Epithelial cell of proximal tubule (primary cell): Measurements from ENCODE around the gene TMEM121B. TPM values are rescaled to one million over a fixed set of nuclear protein-coding genes. Genes with fewer than 3 reads are reported as not detected.

Source experiments
- DNase-seq: peaks from one replicate; pipeline ENCODE4 v3.0.0-alpha.2; 2011; ENCODE audit warnings: low read depth
- H3K4me3 ChIP-seq: 2 replicates; pipeline ENCODE4 v1.5.1; 2011; ENCODE audit warnings: low read depth, mild to moderate bottlenecking, low read length
- CTCF ChIP-seq: conservative IDR thresholded peaks from 2 replicates; pipeline ENCODE4 v1.5.1; 2012; ENCODE audit warnings: low read depth, mild to moderate bottlenecking, low read length
- total RNA-seq: library from RNA; depleted of rRNA; stranded (reverse); fragments of >200 nt; gene quantifications from 2 replicates; pipeline ENCODE4 v1.2.3, GENCODE V29; 2015

The TMEM121B gene
- total RNA-seq, 1 donor from 2014 or later: 0.06 TPM

DNA sequence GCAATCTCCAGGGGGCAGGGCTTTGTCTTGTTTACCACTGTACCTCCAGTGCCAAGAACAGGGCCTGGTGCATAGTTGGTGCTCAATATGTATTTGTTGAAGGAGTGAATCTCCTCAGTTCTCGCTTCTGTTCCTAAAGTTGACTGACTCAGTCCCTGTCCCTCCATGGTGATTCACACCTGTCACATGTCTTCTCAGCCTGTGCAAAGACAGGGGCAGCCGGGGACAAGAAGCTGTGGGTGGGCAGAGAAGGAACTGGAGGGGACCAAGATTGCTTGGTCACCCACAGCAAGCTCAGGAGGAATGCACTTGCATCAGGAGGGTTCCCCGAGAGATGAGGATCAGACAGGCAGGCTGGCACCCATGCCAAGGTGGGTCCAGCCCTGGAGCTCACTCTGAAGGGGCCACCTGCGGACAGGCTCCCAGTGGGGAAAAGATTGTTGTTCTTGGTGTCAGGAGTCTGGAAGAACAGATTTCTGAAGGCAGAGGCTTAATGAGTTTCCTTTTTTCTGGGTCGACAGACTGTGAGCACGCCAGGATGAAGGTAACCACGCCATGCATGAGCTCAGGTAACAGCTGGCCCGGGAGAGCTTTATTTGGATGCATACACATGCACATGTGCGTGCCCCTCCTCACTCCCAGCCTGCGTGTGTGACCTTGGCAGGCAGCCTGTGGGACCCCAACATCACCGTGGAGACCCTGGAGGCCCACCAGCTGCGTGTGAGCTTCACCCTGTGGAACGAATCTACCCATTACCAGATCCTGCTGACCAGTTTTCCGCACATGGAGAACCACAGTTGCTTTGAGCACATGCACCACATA, 19.5 kb downstream of the TMEM121B start:
- DNase-seq: no peak
- H3K4me3 ChIP-seq: no peak overlapping the region
- no peak for TF ChIP-seq CTCF

GRCh38 chr22:17100621-17101020, 20.5 kb downstream of the TMEM121B start:
- no peak overlapping the region for H3K4me3 ChIP-seq
- no peak for DNase-seq
- TF ChIP-seq CTCF: no peak

- TF ChIP-seq CTCF: no peak
- DNase-seq: no peak
- no peak overlapping the region for H3K4me3 ChIP-seq
Measured at GRCh38 chr22:17098379-17098819, 22.8 kb downstream of the TMEM121B start.

DNA sequence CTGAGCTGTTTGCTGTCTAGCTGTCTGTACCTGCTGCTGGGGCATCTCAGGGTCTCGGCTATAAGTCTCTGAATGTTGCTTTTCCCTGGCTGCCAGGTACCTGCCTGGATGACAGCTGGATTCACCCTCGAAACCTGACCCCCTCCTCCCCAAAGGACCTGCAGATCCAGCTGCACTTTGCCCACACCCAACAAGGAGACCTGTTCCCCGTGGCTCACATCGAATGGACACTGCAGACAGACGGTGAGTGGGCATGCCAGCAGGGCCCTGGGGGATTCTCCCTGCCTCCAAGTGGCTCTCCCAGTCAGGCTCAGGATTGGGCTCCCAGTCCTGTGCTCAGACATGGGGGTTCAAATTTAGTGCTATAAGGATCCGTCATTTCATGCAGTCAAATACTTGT, 23.5 kb downstream of the TMEM121B start:
- no peak overlapping the region for H3K4me3 ChIP-seq
- TF ChIP-seq CTCF: no peak
- no peak for DNase-seq

DNA sequence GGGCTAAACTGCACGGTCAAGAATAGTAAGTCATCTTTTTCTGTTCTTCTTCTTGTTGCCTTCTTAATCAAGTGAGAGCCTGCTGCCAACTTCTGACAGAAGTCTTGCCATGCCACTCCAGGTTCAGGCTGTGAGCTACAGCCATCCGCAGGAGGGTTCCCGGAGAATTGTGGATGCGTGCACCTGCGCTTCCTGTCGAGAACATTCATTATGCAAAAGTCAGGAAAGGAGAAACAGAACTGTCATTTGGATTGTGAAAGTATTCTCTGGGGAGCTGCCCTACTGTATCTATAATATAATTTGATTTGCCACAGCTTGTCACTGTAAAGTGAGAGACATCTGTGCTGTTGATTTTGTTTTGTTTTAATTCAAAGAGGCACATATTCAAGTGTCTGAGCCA, 24.1 kb downstream of the TMEM121B start:
- no peak for TF ChIP-seq CTCF
- no peak overlapping the region for H3K4me3 ChIP-seq
- DNase-seq: no peak

GRCh38 chr22:17096071-17096470, 25.1 kb downstream of the TMEM121B start:
- TF ChIP-seq CTCF: no peak
- DNase-seq: no peak
- H3K4me3 ChIP-seq: no peak overlapping the region

GRCh38 chr22:17095538-17095937, 25.6 kb downstream of the TMEM121B start:
- TF ChIP-seq CTCF: peak; percentile 53
- DNase-seq: no peak
- H3K4me3 ChIP-seq: no peak overlapping the region
